Motor neuron (in vitro differentiated cells): ENCODE results near the gene ENTR1. TPM values are rescaled to one million over a fixed set of nuclear protein-coding genes. Genes with fewer than 3 reads are reported as not detected.

Source experiments
- ATAC-seq, 8 experiments: fragments of 200-7000 bp; cut with Tn5 transposase; replicated peaks in 6 of 8; 2 replicates each; pipeline ENCODE4 v1.8.0; 2021; ENCODE audit warnings: mild to moderate bottlenecking in 8 of 8, moderate library complexity in 8 of 8
- H3K27ac ChIP-seq, 2 donors: fragments of 250-450 bp; sonication (Bioruptor Pico); 2 replicates each; pipeline ENCODE4 v1.9.0; 2021; ENCODE audit warnings: antibody characterized with exemption in 2 of 2, mild to moderate bottlenecking in 2 of 2, moderate library complexity in 1 of 2
- H3K4me1 ChIP-seq, 2 donors: fragments of 250-450 bp; sonication (Bioruptor Pico); replicated peaks in 1 of 2; 2 replicates each; pipeline ENCODE4 v1.6.1; 2021; ENCODE audit warnings: antibody characterized with exemption in 2 of 2, mild to moderate bottlenecking in 2 of 2, moderate library complexity in 1 of 2
- H3K4me3 ChIP-seq, 5 donors: fragments of 250-450 bp; sonication (Bioruptor Pico); 2 replicates each; pipeline ENCODE4 v1.9.0; 2021; ENCODE audit warnings: antibody characterized with exemption in 5 of 5, mild to moderate bottlenecking in 5 of 5, moderate library complexity in 4 of 5
- WGBS, 10 experiments: fragments of 450-650 bp; shearing (Covaris generic); methylation state at CpG; one replicate each; pipeline ENCODE4 v1.0.0; 2022; 5-methylcytosine and 5-hydroxymethylcytosine counted together
- in situ Hi-C, 9 experiments: fragments of 400-800 bp; cut with MboI; loops; one replicate each; pipeline ENCODE4 v1.15.0; 2021; ENCODE audit warnings: low sequenced_read_pairs in 9 of 9, low pct_unique_long_range_greater_than_20kb in 2 of 9; ENCODE audit not compliant: unreplicated experiment in 9 of 9
- total RNA-seq, 8 experiments: library from RNA; unstranded; fragments of 300-600 nt; gene quantifications; 2 replicates each; pipeline versions ENCODE4 v1.2.3 to v1.2.4, GENCODE V29; 2022

Gene ENTR1
- total RNA-seq, 8 experiments from 2014 or later: 15.9 to 97.7 (median 29.6) TPM

DNA sequence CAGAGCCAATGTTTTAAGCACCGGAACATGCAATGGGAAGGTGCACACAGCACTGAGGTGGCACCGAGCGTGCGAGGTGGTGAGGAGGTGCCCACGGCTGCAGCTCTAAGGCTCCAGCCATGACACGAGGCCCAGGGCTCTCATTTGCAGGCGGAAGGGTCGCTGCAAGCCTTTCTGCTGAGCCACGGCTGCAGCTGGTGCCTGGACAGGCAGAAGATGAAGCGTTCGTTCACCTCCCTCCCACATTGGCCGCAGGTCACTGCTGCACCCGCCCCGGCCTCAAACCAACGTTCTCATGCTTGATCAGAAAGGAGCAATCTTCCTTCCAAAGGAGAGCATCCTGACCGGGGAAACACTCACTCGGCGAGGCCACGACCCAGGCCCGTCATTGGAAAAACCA lies 33.7 kb upstream of the ENTR1 start:
- H3K4me1 ChIP-seq: peaks cover 3 to 9% of the 10 kb centered on the region in 2 donors
- WGBS, 10 experiments: 62 to 100% (median 96%) methylated on average over 1 to 9 of the region's 20 CpGs; no CpG with 5 or more reads in 4 of the 10 experiments
- in situ Hi-C loops: no loop called here
- H3K4me3 ChIP-seq: no peak overlapping the region
- no peak for ATAC-seq
- no peak overlapping the region for H3K27ac ChIP-seq

DNA sequence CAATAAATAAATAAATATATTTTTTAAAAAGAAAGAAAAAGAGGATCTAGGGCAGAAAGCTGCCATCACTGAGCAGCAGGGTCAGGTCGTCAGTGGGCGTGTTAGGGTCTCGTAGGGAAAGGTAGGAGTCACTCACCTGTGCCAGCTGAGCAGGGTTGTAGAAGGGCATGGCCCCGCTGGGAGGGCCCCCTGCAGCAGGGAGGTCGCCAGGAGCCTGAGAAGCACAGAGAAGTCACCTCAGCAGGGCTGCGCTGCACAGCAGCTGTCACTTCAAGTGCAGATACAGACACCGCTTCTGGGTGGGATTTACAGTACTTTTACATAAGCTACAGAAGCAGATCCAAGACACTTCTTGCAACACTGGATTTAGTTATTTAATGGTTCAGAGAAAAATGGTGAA lies 33.3 kb upstream of the ENTR1 start:
- in situ Hi-C loops: no loop called here
- no peak for ATAC-seq
- peaks cover 3 to 9% of the 10 kb centered on the region in 2 donors for H3K4me1 ChIP-seq
- H3K4me3 ChIP-seq: no peak overlapping the region
- WGBS, 10 experiments: 80 to 100% (median 87%) methylated on average over 1 to 6 of the region's 7 CpGs; no CpG with 5 or more reads in 4 of the 10 experiments
- no peak overlapping the region for H3K27ac ChIP-seq

- in situ Hi-C loops: no loop called here
- ATAC-seq: no peak
- no peak overlapping the region for H3K4me3 ChIP-seq
- no peak overlapping the region for H3K27ac ChIP-seq
- 50 to 100% (median 92%) methylated on average over 1 to 7 of the region's 15 CpGs; no CpG with 5 or more reads in 6 of the 10 experiments for WGBS, 10 experiments
- peaks cover 3 to 10% of the 10 kb centered on the region in 2 donors for H3K4me1 ChIP-seq
Observed at GRCh38 chr9:136443087-136443486, 32.7 kb upstream of the ENTR1 start.

DNA sequence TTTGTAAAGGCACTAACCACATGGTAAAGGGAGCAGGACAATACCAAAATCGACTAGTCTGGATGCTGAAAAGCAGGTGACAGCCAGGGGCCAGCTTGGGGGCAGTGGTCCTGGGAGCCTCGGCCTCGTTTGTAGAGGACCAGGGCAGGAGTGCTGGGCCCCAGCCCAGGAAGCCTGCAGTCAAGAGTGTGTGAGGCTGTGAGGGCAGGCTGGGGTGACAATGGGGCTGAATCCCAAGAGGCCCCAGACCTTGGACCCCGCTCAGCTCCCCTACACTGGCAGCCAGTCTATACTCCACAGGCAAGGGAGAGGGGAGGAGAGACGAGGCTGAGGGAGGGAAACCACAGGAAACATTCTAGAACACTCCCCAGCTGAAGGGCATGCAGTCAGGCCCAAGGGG lies 31.9 kb upstream of the ENTR1 start:
- Histone ChIP-seq H3K4me3 (no peak overlapping the region), H3K4me1 (peaks cover 11 to 19% of the 10 kb centered on the region in 2 donors), H3K27ac (no peak overlapping the region)
- 58 to 90% (median 80%) methylated on average over 1 to 2 of the region's 5 CpGs; no CpG with 5 or more reads in 5 of the 10 experiments for WGBS, 10 experiments
- in situ Hi-C loops: no loop called here
- ATAC-seq: no peak

DNA sequence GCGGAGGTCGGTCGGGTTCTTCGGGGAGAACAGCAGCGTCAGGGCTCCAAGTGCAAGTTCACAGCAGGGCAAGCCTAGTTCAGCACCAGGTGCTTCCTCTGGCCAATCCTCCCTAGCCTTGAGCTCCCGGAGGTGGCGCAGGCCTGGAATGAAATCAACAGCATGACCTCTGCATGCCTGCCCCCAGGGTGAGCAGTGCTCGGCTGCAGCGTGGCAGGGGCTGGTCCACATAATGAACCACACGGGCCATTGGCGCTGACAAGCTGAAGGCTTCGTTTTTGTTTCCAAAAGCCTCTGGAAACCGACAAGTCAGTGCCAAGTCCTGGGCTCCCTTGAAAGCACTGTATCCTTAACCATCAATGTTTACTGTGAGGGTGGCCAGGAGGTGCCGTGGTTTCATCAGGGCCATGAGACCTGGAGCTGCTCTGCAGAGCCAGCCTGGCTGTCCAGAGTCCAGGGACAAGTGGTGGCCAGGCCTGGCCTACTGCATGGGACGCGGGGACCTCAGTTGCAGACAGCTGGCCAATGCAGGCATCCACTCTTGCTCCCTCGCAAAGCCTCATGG lies 31.3 kb upstream of the ENTR1 start:
- H3K27ac ChIP-seq: no peak overlapping the region
- H3K4me3 ChIP-seq: no peak overlapping the region
- WGBS, 10 experiments: 71 to 100% (median 94%) methylated on average over 2 to 8 of the region's 17 CpGs; no CpG with 5 or more reads in 5 of the 10 experiments
- in situ Hi-C loops: no loop called here
- no peak for ATAC-seq
- H3K4me1 ChIP-seq: peaks cover 16 to 23% of the 10 kb centered on the region in 2 donors

GRCh38 chr9:136441191-136441680 lies 30.8 kb upstream of the ENTR1 start:
- ATAC-seq: no peak
- WGBS, 10 experiments: 62 to 100% (median 82%) methylated on average over 1 to 5 of the region's 15 CpGs; no CpG with 5 or more reads in 2 of the 10 experiments
- Histone ChIP-seq H3K4me1 (peaks cover 20 to 23% of the 10 kb centered on the region in 2 donors), H3K27ac (no peak overlapping the region), H3K4me3 (no peak overlapping the region)
- in situ Hi-C loops: no loop called here

- Histone ChIP-seq H3K4me1 (peaks cover 20 to 23% of the 10 kb centered on the region in 2 donors), H3K4me3 (peak within 1 kb of the TSS; percentile 49 to 98 (median 85)), H3K27ac (peak within 1 kb of the TSS; percentile 44 to 70)
- 0 to 50% (median 8%) methylated on average over 2 to 16 of the region's 90 CpGs; no CpG with 5 or more reads in 3 of the 10 experiments for WGBS, 10 experiments
- in situ Hi-C loops: no loop called here
- ATAC-seq: peak; percentile 63 to 85 (median 82)
Observed at GRCh38 chr9:136439481-136440408, 29.3 kb upstream of the ENTR1 start, which contains the start of gene INPP5E. Gene INPP5E, minus strand, starts transcription at chr9:136439845. Its CDS starts 426 bp downstream, at chr9:136439419.

DNA sequence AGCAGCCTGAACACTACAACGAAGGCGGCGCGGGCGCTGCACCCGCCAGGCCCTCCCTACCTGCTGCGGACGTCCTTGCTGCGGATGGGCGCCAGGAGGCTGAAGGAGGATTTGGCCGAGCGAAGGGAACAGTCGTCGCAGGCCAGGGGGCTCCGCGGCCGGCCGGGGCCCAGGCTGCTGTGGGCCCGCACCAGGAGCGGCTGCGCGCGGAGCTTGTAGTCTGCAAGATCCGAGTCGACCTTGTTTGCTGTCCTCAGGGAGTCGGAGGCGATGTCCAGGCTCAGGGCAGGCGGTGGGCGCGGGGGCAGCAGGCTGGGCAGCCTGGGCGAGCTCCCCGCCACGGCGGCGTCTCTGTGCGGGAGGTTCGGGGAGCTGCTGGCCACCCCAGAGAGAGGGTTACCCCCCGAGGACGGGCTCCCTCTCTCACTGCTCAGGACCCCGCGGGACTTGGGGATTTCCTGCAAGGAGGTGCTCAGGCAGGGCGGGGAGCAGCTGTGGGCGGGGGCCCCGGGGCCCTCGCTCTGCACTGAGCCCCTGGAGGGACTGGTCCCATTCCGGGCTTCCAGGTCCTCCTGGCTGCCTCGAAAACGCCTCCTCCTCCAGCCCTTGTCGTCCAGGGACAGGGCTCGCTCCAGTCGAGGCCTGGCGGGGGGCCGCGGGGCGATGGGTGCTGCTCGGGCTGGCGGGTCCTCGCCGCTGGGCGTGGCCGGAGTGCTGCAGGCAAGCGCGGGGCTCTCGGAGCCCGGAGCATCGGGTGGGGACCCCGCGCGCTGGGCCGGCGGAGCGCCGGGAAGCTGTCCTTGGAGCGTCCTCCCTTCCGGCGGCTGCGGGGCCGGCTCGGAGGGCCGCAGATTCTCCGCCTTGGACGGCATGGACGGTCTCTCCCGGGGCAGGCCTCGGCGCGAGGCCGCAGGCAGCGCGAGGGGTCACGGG lies 28.4 kb upstream of the ENTR1 start:
- Histone ChIP-seq H3K4me3 (peak overlapping the region; percentile 49 to 98 (median 85)), H3K4me1 (peaks cover 20 to 23% of the 10 kb centered on the region in 2 donors), H3K27ac (peak overlapping the region in 1 of 2 donors; percentile 70)
- in situ Hi-C loops: no loop called here
- WGBS, 10 experiments: 0 to 10% (median 0%) methylated on average over 1 to 5 of the region's 91 CpGs; no CpG with 5 or more reads in 7 of the 10 experiments
- peak; percentile 26 to 52 (median 40) for ATAC-seq

GRCh38 chr9:136437839-136438547 lies 27.6 kb upstream of the ENTR1 start:
- Histone ChIP-seq H3K4me3 (peak overlapping the region; percentile 49 to 98 (median 85)), H3K4me1 (peaks cover 20 to 23% of the 10 kb centered on the region in 2 donors), H3K27ac (no peak overlapping the region)
- WGBS, 10 experiments: 5 to 61% (median 37%) methylated on average over 2 to 18 of the region's 37 CpGs; no CpG with 5 or more reads in 3 of the 10 experiments
- ATAC-seq: peak in 1 of 8 experiments; percentile 18
- in situ Hi-C loops: no loop called here

GRCh38 chr9:136437430-136437829 lies 27.0 kb upstream of the ENTR1 start:
- H3K27ac ChIP-seq: no peak overlapping the region
- ATAC-seq: peak in 2 of 8 experiments; percentile 1 to 8
- peak overlapping the region; percentile 5 to 98 (median 74) for H3K4me3 ChIP-seq
- in situ Hi-C loops: no loop called here
- H3K4me1 ChIP-seq: peaks cover 20 to 23% of the 10 kb centered on the region in 2 donors
- 60 to 81% (median 70%) methylated on average over 1 to 4 of the region's 8 CpGs; no CpG with 5 or more reads in 5 of the 10 experiments for WGBS, 10 experiments

DNA sequence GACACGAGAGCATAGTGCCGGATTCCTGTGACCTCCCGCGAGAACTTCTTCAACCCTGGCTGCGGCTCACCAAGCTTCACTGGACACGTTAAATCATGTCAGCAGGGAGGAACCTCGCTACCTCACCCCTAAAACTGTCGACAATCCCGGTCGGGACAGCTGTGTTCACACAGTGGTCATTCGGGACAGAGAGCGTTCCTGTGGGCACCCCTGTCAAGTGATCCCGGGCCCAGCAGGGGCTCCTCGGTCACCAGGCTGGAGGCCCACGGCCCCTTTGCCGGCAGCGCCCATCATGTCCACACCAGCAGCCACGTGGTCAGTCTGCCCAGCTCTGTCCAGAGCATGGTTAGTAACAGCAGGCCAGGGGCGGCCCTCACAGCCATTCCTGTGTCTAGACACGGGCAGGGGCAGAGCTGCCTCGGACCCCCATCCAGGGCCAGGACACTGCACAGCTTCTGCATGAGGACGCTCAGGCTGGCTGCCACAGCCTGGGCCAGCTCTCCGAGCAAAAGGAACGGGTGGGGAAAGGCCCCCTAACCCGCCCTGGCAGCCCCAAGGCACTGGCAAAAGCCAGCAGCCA lies 25.7 kb upstream of the ENTR1 start:
- 80 to 100% (median 96%) methylated on average over 1 to 12 of the region's 25 CpGs; no CpG with 5 or more reads in 2 of the 10 experiments for WGBS, 10 experiments
- H3K27ac ChIP-seq: no peak overlapping the region
- H3K4me3 ChIP-seq: no peak overlapping the region
- ATAC-seq: no peak
- H3K4me1 ChIP-seq: peaks cover 20 to 23% of the 10 kb centered on the region in 2 donors
- in situ Hi-C loops: no loop called here
